SK-MEL-5 (cell line): ENCODE data around the gene CCL13. TPM values are rescaled to one million over a fixed set of nuclear protein-coding genes. Genes with fewer than 3 reads are reported as not detected.

ENCODE experiments used
- DNase-seq: peaks from one replicate; pipeline ENCODE4 v3.0.0-alpha.2; 2016; ENCODE audit warnings: low read depth, low spot score
- in situ Hi-C: cut with HindIII; loops from 2 replicates; pipeline ENCODE4 v1.10.0; 2016; ENCODE audit warnings: low sequenced_read_pairs, high pct_unique_total_duplicates, low pct_unique_long_range_greater_than_20kb
- total RNA-seq: library from RNA; depleted of rRNA; stranded (reverse); fragments of >200 nt; shearing (Covaris generic); gene quantifications from 2 replicates; pipeline ENCODE4 v1.2.3, GENCODE V29; 2014; rRNA removed

Gene CCL13
- total RNA-seq, 1 experiment from 2014 or later: not detected

DNA sequence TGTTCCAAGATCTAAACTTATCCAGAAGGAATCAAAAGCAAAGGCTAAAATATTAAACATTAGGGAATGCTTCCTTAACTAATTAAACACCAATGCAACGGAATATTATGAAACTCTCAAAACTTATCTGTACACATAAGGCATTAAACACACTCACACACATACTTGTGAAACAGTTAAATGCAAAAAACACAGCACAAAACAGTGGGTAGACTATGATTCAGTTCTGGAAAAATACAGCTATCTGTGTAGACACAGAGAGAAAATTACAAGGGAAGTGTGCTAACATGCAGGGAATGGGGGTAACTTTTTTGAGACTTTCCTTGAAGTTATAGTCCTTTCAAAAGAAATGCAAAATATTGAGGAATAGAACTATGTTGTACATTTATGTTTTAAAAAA, 43.4 kb downstream of the CCL13 start:
- DNase-seq: no peak
- in situ Hi-C loops: no loop called here

DNA sequence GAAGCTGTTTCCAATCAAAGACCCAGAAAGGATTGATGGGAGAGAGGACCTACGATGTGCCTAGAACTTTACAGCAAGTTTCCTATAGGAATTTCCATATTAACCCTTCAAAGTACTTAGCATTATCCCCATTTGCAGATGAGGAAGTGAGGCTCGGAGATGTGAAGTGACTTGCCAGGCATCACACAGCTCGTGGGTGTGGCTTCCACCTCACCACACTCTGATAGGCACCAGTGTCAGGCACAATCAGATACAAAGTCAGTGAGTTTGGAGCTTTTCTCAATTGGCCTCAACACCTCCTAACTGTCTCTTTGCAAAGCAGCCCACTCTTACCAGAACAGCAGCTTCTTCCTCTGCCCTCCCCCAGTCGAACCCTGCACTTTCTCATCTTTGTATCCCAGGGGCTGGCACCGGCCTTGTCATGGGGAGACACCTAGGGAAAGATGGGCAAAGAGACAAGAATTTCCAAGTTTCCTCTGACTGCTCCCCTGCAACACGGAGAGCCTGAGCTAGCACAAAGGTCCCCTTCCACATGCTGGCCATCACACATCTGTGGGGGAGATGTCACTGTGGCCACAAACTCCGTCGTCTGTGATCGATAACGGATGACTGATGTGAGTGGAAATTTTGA, 44.1 kb downstream of the CCL13 start:
- in situ Hi-C loops: no loop called here
- DNase-seq: no peak

DNA sequence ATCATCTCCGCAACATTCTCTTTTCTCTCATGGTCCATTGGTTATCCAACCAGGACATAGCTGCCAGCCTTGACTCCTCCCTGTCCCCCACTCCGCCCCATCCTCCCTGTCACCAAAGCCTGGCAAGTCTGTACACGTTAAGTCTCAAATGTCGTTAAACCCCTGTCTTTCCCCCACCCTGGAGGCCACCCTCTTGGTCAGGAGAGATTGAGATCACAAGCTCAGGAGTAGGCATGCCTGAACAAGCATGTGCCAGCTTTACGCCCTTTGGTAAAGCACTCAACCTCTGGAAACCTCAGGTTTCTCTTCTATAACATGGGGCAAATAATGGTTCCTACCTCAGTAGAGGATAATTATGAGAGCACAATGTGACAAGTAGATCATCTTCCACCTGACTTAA, 44.9 kb downstream of the CCL13 start:
- no peak for DNase-seq
- in situ Hi-C loops: no loop called here

DNA sequence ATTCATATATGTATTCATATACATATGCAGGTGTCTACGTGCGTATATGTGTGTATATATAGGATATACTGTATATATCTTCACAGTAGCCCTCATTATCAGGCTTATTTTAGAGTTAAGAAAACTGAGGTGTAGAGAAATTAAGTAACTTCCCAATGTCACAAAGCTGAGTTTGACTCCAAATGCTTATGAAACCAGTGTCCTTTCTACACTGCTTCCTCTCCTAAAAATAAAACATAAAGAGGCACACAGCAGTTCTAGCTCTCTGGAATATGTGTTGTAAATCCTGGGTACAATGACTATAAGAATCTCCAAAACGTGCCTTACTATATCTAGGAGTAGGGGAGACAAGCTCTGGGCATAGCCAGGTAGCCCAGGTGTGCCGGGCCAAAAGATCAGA, 46.7 kb downstream of the CCL13 start:
- in situ Hi-C loops: no loop called here

DNA sequence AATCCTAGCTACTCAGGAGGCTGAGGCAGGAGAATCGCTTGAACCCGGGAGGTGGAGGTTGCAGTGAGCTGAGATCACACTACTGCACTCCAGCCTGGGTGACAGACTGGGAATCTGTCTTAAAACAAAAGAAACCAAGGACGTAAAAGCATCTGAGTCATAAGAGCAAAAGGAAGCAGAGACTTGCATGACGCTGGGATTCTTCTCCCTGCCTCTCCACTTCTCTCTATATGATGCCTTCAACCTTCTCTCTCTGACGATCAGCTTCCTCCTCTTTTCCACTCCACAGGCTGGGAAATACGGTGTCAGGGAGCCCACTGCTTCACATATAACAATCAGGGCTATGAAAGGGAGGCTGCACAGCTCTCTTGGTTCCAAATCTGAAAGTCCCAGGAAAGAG, 49.9 kb downstream of the CCL13 start:
- in situ Hi-C loops: no loop called here
- DNase-seq: no peak

More for the DNA sequence above, 46.7 kb downstream of the CCL13 start:
- DNase-seq: no peak

Other genes starting within 250 kb of the CCL13 start
- gene CCL2, start 101.2 kb upstream of the CCL13 start, total RNA-seq: not detected in 2 replicates
- not detected in 2 replicates for gene CCL7, start 86.3 kb upstream of the CCL13 start, total RNA-seq
- gene CCL11, start 70.7 kb upstream of the CCL13 start, total RNA-seq: not detected in 2 replicates
- not detected in 2 replicates for gene CCL8, start 37.0 kb upstream of the CCL13 start, total RNA-seq
- not detected in 2 replicates for gene CCL1, start 6.8 kb downstream of the CCL13 start, total RNA-seq
- not detected in 2 replicates for gene TMEM132E, start 223.1 kb downstream of the CCL13 start, total RNA-seq